ENCODE data around the gene ADAM10.
"Not testable (repeated sequence)": the region's sequence is repeated elsewhere in the genome, so short reads cannot be mapped to it uniquely, and the experiment has no call there.

ADAM10 gene

GRCh38 chr15:58669108-58669507 is 80.4 kb downstream of the ADAM10 start:
- no peak for DNase-seq

DNA sequence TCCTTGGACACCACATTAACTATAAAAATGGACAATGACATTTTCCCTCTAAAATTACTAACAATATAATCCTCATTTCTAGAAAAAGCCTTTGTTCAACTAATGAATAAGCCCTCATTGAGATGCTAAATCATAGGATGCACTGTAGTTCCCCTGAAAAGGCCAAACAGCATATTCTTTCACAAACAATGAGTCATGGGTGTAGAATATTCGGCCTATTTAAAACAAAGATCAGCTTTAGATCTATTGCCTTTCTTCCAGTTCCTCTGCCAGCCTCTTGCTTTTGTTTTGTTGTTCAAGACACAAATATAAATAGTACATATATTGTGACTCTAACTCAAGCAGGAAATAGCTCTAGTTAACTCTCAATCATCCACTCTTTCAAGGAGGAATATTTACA is 82.5 kb downstream of the ADAM10 start:
- no peak for DNase-seq

DNA sequence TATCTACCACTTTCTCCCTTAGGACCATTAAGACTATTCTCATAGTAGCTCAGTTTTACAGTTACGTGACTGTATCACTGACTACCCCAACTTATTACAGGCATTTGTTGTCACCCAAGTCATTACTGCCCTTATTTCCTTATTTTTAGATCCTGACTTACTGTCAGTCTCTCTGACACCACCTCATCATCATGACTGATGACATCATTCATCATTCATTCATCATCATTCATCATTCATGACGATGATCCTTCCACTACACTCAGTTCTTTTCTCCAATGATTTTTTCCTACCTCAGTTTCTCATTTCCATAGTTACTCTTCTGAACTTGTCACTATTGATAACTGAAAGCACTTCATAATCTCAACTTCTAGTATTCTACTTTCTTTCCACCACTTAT is 83.8 kb downstream of the ADAM10 start:
- DNase-seq = no peak

DNA sequence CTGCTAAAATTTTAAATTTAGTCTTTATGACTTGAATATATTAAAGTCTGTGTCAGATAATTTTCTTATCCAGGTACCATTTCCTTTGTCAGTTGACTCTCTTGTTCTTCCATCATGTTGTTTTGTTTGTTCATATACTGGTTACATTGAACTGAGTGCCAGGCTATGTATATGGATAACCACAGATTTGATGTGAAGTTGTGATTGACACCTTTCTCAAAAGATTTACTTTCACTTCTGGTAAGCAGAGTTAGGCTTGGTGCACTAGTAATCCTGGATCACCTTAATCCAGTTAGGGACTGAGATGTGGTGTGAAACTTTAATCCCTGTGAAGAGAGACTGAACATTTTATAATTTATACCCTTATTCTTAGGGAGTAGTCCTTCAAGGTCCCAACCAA is 99.4 kb downstream of the ADAM10 start:
- DNase-seq = no peak

- no peak for DNase-seq
These were observed 100.3 kb downstream of the ADAM10 start for GRCh38 chr15:58649175-58649574.

DNA sequence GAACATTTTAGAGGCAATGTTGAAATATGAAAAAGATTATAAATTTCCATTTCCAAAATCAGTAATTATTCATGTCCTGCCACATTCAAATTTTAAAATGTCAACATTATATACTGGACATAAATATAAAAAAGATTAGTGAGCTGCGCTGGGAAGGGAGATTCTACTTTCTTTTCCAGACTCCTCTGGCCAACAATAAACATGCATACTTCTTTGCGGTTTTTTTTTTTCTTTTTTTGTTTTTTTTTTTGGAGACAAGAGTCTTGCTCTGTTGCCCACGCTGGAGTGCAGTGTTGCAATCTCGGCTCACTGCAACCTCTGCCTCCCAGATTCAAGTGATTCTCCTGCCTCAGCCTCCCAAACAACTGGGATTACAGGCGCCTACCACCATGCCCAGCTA is 105.5 kb downstream of the ADAM10 start:
- DNase-seq = no peak

DNA sequence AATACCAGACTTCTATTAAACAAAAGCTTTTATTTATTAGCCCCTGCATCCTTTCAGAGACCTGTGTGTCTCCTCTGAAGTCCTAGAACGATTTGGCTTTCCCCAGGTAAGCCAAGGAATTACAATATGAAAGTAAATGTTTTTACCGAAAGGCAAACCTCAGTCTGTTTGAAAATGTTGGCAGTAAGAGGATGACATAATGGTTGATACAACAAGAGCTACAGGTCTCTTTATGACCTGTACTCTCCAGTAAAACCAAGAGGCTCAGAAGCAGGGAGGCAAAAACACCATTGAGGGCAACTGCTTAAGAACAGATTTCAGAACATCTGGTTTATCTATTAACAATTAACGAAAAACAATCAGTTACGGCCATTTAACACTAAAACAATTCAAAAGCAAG is 107.8 kb downstream of the ADAM10 start:
- DNase-seq = no peak

GRCh38 chr15:58639992-58640391 is 109.5 kb downstream of the ADAM10 start:
- no peak for DNase-seq

- DNase-seq = no peak
These were observed 110.3 kb downstream of the ADAM10 start for GRCh38 chr15:58639002-58639756.

DNA sequence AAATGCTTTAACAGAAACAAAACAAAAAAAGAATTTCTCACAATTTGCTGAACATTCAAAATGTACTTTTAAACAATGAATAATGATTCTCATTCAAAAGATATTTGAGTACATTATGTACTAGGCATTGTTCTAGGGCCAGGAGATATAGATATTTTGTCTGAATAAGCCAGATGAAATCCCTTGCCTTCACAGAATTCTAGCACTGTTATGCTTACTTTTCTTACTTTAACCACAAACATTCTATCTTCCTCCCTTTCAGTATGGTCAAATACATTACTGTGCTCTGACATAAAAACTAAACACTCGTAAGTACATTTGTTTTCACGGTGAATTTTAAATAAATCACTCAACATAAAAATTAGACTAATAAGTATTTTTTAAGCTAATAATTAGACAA is 116.7 kb downstream of the ADAM10 start:
- no peak for DNase-seq

DNA sequence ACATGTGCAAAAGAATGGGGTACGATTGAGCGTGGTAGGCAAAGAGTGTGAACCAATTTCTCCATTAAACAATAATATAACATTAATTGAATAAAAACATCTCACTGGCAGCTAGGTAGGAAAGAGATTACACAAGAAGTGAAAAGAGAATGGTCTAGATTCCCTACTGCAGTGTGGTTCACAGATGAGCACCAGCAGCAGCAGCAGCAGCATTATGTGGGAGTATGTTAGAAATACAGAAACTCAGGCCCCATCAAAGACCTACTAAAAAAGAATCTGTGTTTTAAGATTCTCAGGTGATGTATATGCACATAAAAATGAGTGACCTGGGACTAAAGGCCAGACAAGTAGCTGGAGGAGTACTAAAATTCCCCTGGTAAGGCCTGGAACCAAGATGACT is 118.2 kb downstream of the ADAM10 start:
- no peak for DNase-seq

DNA sequence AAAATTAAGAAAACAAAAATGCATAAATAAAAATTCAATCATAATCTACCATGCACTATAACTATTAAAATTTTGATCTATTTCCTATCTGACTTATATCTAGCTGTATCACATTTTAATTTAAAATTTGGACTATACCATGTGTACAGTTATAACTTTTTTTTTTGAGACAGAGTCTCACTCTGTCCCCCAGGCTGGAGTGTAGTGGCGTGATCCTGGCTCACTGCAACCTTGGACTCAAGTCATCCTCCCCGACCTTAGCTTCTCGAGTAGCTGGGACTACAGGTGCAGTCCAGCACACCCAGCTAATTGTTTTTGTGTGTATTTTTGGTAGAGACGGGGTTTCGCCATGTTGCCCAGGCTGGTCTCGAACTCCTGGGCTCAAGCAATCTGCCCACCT is 119.9 kb downstream of the ADAM10 start:
- DNase-seq = no peak

GRCh38 chr15:58628206-58628947 is 121.1 kb downstream of the ADAM10 start:
- no peak for DNase-seq

- DNase-seq = no peak
These were observed 121.8 kb downstream of the ADAM10 start for GRCh38 chr15:58627701-58628100.

- no peak for DNase-seq
These were observed 122.5 kb downstream of the ADAM10 start for GRCh38 chr15:58627046-58627445.

- no peak for DNase-seq
These were observed 123.1 kb downstream of the ADAM10 start for GRCh38 chr15:58626378-58626777.

DNA sequence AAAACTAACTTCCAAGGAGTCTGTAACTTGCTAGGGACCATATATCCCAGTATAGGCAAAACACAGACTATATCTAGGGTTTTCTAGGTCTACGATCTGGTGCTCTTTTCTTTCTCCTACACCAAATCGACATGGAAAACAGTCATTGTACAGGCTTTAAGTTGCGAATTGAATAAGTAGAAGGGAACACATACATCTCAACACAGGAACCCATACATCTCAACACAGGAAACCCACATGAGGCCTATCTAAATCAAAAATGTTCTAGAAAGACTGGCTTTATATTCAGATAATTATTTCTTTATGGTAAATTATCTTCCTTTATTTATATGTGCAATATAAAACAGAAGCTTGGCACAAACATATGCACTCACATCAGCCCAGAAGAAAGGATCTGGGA is 126.6 kb downstream of the ADAM10 start:
- DNase-seq = no peak

GRCh38 chr15:58620268-58620667 is 129.2 kb downstream of the ADAM10 start:
- DNase-seq = not testable (repeated sequence)

DNA sequence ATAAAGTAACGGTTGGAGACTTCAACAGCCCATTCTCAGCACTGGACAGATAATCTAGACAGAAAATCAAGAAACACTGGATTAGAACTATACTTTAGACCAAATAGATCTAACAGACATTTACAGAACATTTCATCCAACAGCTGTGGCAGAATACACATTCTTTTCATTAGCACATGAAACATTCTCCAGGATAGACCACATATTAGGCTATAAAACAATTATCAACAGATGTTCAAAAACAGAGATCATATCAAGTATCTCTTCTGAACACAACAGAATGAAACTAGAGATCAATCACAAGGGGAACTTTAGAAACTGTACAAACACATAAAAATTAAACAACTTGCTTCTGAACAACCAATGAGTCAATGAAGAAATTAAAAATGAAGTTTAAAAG is 133.3 kb downstream of the ADAM10 start:
- DNase-seq = no peak

- no peak for DNase-seq
These were observed 137.5 kb downstream of the ADAM10 start for GRCh38 chr15:58611731-58612676.

GRCh38 chr15:58608711-58609110 is 140.8 kb downstream of the ADAM10 start:
- no peak for DNase-seq

DNA sequence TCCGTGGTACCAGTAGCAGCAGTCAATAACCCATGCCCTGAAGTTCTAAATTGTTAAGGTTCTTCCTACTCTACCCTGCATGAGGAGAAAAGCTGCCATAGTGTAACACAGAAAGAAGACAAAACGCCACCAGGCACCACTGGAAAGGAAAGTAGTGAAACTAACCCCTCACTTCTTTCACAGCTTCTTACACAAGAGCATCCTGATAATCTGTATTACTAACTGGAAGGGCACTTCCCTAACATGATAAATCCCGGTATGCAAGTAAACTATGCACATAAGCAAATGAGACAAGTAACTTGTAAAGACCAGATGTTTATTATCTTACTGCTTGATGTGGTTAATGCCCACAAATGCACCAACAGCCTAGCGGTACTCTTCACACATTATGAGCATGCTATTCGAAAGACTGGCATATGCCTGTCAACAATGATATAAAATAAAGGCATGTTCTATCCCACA is 141.3 kb downstream of the ADAM10 start:
- DNase-seq = no peak

GRCh38 chr15:58606577-58607080 is 142.9 kb downstream of the ADAM10 start:
- no peak for DNase-seq
